ENCODE data around the gene DIP2C.
"Not testable (repeated sequence)": the region's sequence is repeated elsewhere in the genome, so short reads cannot be mapped to it uniquely, and the experiment has no call there.

The DIP2C gene

DNA sequence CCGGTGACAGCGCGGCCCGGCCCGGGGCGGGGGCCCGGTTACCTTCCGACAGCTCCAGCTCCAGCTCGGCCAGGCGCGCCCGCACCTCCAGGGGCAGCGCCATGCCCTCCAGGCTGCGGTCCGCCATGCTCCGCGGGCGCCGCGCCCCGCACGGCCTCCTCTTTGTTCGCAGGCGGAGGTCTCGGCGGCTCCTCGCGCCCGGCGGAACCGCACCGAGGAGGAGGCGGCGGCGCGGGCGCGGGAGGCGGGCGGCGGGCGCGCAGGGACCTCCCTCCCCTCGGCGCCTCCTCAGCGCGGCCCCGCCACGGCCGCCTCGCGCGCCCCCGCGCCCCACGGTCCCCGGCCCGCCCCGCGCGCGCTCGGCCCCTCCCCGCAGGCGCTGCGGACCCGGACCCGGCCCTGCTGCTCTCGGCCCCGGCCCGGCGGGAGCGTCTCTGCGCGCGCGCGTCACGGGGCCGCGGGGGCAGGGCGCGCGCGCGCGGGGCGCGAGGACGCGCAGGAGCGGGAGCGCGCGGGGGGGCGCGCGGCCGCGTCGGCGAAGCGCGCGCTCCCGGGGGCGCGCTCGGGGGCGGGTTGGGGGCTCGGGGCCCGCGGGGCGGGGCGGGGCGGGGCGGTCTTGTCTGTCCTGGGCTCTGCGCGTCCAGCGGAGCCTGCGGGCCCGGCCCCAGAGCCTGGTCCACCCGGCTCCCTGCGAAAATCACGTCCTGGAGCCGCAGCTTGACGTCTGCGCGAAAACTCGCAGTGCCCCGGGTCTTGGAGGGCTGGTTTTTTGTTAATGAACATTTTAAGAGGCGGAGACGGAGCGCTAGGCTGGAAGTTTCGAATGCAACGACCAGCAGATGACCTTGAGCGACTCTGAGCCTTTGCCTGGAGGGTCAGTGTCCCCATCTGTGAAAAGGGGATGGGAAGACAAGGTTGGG lies at the start of gene DIP2C:
Gene DIP2C (minus strand): TSS at position 217 of the 920 bp plus-strand sequence. CDS start 90 bp downstream, at position 127.
- no peak for DNase-seq

- no peak for DNase-seq
These were observed 45.0 kb upstream of the DIP2C start for GRCh38 chr10:734481-734880.

DNA sequence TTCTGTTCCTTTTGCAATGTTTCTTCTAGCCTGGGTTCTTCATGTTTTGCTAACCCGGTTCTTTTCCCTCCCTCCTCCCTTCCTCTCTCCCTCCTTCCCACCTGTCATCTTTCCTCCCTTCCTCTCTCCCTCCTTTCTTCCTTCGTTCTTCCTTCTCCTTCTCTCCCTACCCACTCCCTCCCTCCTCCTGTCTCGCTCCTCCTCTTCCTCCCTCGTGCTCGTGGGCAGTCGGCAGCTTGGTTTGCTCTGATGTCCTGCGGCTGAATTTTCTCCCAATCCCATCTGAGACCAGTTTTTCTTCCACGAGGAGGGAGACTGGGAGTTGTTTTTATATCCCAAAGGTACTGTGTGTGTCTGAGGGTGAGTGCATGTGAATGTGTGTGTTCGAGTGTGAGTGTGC lies 43.6 kb upstream of the DIP2C start:
- no peak for DNase-seq

DNA sequence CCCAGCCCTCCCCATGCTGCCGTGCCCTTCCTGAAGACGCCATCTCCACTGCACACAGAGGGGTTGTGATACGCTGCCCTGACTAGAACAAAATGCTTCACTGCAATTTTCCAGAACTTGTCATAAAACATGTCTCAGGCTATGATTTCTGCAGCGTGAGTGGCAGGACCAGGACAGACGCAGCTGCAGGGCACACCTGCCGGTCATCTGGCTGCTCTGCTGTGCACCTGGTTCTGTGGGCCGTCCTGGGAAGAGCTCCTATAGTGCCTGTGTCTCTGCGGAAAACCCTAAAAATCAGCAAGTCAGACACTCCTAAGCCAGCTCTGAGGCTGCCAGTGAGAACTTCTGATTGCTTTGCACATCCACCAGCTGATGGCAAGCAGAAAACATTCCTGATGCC lies 39.7 kb upstream of the DIP2C start:
- DNase-seq = no peak

DNA sequence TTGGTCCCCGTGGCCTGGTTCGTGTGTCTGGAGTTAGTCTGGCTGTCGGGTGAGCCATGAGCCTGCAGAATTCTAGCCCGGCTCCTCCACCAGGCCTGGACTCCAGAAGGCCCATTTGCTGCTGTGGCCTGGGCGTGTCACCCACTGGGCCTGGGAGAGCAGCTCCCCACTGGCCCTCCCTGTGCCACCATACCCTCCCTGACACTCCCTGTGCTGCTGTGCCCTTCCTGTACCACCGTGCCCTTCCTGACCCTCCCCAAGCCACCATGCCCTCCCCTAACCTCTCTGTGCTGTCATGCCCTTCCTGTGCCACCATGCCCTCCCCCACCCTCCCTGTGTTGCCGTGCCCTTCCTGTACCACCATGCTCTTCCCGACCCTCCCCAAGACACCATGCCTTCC lies 39.1 kb upstream of the DIP2C start:
- no peak for DNase-seq

DNA sequence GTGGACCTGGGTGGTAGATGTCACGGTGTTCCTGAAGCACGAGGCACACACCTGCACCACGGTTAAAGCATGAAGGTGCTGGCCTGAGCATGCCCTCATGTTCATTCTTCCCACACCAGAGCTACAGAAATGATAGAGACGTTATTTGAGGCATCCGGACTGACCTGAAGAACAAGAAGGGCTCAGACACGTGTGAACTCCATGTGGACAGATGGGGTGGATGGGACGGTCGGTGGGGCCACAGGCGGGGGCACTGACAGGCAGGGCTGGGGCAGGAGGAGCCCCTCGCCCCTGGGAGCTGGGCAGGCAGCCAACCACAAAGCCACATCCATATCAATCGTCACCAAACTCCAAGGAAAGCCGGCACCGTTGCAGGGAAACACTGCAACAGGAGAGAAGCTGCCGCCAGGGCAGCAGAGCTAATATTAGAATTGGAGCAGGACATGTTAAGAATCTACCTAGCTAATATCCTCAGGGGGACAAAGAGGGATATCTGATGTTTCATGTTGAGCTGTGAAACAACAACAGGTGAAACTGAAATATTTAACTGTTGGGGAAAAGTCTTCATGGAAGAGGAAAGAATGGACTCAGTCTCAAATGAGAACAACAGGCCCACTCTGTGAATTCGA lies 37.8 kb upstream of the DIP2C start:
- no peak for DNase-seq

DNA sequence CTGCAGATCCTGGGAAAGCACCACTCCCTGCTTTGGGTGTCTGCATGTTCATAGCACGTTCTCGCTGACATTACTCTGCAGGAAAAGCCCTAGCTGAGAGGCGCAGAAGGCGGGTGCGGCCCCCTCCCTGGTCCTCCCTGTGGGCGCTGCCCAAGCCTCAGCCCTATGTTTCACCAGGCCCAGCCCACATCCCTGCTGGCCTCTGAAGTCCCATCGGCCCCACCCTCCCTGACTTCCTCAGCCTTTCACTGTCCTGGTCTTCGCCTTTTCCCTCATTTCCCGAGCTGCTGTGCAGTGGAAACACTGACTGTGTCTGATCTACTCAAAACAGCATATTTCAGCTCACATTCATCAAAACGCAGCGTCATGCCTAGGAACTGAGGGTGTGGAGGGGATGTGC lies 36.3 kb upstream of the DIP2C start:
- no peak for DNase-seq

- DNase-seq = no peak
These were observed 35.8 kb upstream of the DIP2C start for GRCh38 chr10:725302-725701.

DNA sequence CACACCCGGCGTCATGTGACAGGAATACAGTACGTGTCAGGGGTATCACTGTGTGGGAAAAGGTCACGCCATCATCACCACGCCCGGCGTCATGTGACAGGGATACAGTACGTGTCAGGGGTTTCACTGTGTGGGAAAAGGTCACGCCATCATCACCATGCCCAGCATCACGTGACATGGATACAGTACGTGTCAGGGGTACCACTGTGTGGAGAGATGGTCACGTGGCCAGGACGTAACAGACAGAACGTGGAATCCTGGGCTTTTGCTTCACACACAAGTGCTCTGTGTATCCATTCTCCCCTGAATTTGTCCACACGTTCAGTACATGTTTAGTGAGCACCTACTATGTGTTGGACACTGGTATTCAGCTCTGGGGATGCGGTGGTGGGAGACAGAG lies 34.5 kb upstream of the DIP2C start:
- DNase-seq = no peak

- DNase-seq = no peak
These were observed 33.0 kb upstream of the DIP2C start for GRCh38 chr10:722281-723060.

- peak in 1 of 4 experiments; percentile 4 for DNase-seq
These were observed 28.8 kb upstream of the DIP2C start for GRCh38 chr10:718143-718700.

- no peak for DNase-seq
These were observed 28.0 kb upstream of the DIP2C start for GRCh38 chr10:717458-717857.

GRCh38 chr10:716821-717220 lies 27.4 kb upstream of the DIP2C start:
- no peak for DNase-seq

GRCh38 chr10:714214-714613 lies 24.7 kb upstream of the DIP2C start:
- DNase-seq = no peak

DNA sequence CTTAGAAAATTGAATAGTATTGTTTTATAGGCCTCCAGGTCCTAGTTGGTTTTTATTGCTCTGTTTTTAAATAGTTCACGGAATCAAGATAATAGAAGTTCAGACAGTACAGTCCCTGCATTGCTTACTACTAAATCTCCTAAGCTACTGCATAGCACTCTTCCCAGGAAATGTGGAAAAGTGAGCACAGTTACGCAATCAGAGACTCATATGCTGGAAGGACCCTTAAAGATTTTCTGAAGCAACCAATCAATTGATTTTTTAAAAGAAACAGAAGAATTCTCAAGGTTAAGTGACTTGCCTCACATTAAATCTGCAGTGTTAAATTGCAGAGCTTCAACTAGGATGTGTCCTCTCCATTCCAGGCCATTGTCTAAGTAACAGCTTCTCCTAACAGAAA lies 23.1 kb upstream of the DIP2C start:
- DNase-seq = no peak

DNA sequence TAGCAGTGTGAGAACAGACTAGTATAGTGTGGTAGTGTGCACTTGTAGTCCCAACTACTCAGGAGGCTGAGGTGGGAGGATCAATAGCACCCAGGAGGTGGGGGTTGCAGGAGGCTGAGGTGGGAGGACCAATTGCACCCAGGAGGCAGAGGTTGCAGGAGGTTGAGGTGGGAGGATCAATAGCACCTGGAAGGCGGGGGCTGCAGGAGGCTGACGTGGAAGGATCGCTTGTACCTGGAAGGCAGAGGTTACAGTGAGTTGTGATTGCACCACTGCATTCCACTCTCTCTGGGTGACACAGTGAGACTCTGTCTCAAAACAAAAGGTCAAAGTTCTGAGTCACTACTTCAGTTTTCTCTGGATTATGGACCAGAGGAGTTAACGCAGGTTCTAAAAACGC lies 22.6 kb upstream of the DIP2C start:
- no peak for DNase-seq

- no peak for DNase-seq
These were observed 18.4 kb upstream of the DIP2C start for GRCh38 chr10:707861-708260.

DNA sequence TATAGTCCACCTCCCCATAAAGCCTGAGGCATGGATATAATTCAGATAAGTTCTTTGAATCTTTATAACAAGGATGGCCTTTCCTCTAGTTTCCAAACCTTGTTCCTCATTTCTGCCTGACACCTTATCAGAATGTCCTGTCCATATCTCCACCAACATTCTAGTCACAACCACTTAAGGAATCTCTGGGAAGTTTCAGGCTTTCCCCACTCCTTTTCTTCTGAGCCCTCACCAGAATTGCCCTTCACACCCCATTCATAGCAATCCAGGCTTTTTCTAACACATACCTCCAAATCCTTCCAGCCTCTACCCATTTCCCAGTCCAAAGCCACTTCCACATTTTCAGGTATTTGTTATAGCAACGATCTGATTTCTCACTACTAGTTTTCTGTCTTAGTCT lies 18.0 kb upstream of the DIP2C start:
- no peak for DNase-seq

DNA sequence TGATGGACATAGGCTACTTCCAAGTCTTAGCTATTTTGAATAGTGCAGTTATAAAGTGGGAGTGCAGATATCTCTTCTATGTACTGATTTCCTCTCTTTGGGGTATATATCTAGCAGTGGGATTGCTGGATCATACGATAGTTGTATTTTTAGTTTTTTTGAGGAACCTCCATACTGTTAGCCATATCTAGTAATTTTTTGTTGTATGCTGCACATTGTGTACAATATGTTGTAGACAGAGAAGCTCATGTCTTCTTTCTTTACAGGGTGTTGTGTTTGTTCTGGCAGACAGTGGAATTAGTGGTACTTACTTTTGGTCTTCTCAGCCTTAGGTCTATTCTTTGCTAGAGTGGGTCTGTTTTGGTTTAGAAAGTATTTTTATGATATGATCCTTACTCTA lies 13.7 kb upstream of the DIP2C start:
- no peak for DNase-seq

- DNase-seq = not testable (repeated sequence)
These were observed 10.7 kb upstream of the DIP2C start for GRCh38 chr10:700183-700582.

- no peak for DNase-seq
These were observed 7.8 kb upstream of the DIP2C start for GRCh38 chr10:697097-697875.

GRCh38 chr10:695396-695795 lies 5.9 kb upstream of the DIP2C start:
- no peak for DNase-seq

- DNase-seq = no peak
These were observed 4.0 kb upstream of the DIP2C start for GRCh38 chr10:693506-693905.
